ENCODE measurements around the gene ANXA5.

The ANXA5 gene

DNA sequence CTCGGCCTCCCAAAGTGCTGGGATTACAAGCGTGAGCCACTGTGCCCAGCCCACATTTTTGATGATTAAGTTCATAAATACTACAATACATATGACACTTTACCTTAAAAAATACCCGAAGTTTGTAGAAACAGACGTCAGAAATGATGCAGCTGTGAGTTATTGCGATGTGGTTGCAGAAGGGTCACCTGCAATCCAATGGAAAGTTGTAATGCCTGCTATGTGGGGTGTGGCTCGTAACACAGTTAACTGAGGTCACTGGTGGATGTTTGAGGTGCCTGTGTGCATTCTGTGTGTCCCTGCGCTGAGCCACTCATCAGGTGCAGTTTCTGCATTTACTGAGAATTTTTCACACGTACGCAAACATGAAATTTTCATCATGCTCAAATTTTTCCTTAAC is 64.1 kb downstream of the ANXA5 start:
- no peak for DNase-seq

Data from NCI-H2171 (cell line).